HL-60/S4 treated with phorbol 12-myristate 13-acetate at 8.2 ng/mL for 4 days and 3 days (cell line): ENCODE results near the gene MON2.

Experiments
- in situ Hi-C: fragments of 300-500 bp; cut with MboI; formaldehyde crosslinking; loops from 2 replicates; pipeline ENCODE4 v1.15.0; 2022; ENCODE audit warnings: low sequenced_read_pairs

The MON2 gene

DNA sequence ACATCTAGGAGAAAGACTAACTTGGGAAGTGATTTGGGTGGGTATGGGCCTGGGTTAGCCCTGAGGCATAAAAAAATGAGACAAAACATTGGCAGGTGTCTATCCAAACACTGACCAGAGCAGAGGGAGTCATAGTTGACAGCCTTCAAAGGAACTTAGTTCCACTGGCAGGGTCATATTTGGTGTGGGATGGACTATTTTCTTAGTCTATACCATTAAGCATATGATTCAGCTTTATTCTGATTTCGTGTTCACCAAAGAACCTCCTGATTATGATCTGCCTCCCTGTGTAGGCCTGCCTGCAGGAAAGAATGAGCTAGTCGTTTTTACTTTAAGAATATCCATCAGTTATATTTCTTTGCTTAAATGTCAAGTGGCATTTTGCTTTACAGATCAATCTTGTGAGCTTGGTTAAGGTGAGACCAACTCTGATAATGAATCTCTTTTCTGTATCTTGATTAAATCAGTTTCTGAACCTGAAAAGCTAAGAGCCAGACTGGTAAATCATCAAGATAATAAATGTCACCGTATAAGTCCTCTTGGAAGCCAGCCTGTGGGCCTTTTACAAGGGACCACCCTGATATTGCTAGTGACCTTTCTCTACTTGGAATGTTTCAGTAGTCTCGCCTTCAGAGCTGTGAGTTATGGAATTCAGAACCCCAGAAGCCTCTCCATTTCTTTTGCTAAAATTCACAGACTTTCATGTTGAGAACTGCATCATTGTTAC, 182.9 kb downstream of the MON2 start:
- in situ Hi-C loops = no loop called here
